HepG2 (cell line): ENCODE data around the gene TEF. TPM values are rescaled to one million over a fixed set of nuclear protein-coding genes. Genes with fewer than 3 reads are reported as not detected.

Experiments
- ARNTL ChIP-seq: sonication (generic); formaldehyde crosslinking; IDR thresholded peaks from 2 replicates; pipeline ENCODE4 v1.4.0; 2020; ENCODE audit warnings: mild to moderate bottlenecking, missing genetic modification reagents
- IKZF1 ChIP-seq: fragments of 450-650 bp; IDR thresholded peaks from 2 replicates; pipeline ENCODE4 v1.7.1; 2016
- ISL2 ChIP-seq: sonication (generic); formaldehyde crosslinking; IDR thresholded peaks from 2 replicates; pipeline ENCODE4 v1.5.0; 2020; ENCODE audit warnings: missing genetic modification reagents
- KAT8 ChIP-seq: IDR thresholded peaks from 2 replicates; pipeline ENCODE4 v1.6.1; 2016; ENCODE audit warnings: missing genetic modification reagents, missing compliant biosample characterization
- MAFG ChIP-seq: sonication (generic); formaldehyde crosslinking; IDR thresholded peaks from 2 replicates; pipeline ENCODE4 v1.5.1; 2020; ENCODE audit warnings: mild to moderate bottlenecking, missing genetic modification reagents
- MEIS2 ChIP-seq: sonication (generic); formaldehyde crosslinking; IDR thresholded peaks from 2 replicates; pipeline ENCODE4 v1.9.0; 2021; ENCODE audit warnings: mild to moderate bottlenecking, missing genetic modification reagents
- ONECUT2 ChIP-seq: sonication (generic); formaldehyde crosslinking; IDR thresholded peaks from 2 replicates; pipeline ENCODE4 v1.4.0; 2020; ENCODE audit warnings: missing genetic modification reagents
- PBX2 ChIP-seq: IDR thresholded peaks from 2 replicates; pipeline ENCODE4 v1.6.1; 2016; ENCODE audit warnings: control low read depth
- PHF21A ChIP-seq: sonication (generic); formaldehyde crosslinking; IDR thresholded peaks from 2 replicates; pipeline ENCODE4 v1.5.0; 2020; ENCODE audit warnings: mild to moderate bottlenecking, missing genetic modification reagents
- PHF5A ChIP-seq: IDR thresholded peaks from one replicate; pipeline ENCODE4 v1.6.1; 2018; ENCODE audit warnings: low read depth, missing genetic modification reagents; ENCODE audit not compliant: unreplicated experiment
- PHF8 ChIP-seq: sonication (generic); formaldehyde crosslinking; IDR thresholded peaks from 2 replicates; pipeline ENCODE4 v1.5.0; 2020; ENCODE audit warnings: missing genetic modification reagents
- POGK ChIP-seq: sonication (generic); formaldehyde crosslinking; conservative IDR thresholded peaks from 2 replicates; pipeline ENCODE4 v1.8.0; 2022; ENCODE audit warnings: mild to moderate bottlenecking, moderate library complexity, missing genetic modification reagents
- RBFOX2 ChIP-seq: fragments of 200-400 bp; formaldehyde crosslinking; IDR thresholded peaks from 2 replicates; pipeline ENCODE4 v1.6.1; 2017; ENCODE audit warnings: low read depth, mild to moderate bottlenecking, low read length
- RELA ChIP-seq: sonication (generic); formaldehyde crosslinking; IDR thresholded peaks from 2 replicates; pipeline ENCODE4 v1.4.0; 2020; ENCODE audit warnings: missing genetic modification reagents
- SOX13 ChIP-seq, 3 experiments: fragments of 450-650 bp in 1 of 3; sonication (generic) in 1 of 3; formaldehyde crosslinking in 1 of 3; IDR thresholded peaks in 2 of 3; conservative IDR thresholded peaks in 1 of 3; 2 replicates each; pipeline versions ENCODE4 v1.5.0 to v1.6.1; 2016 to 2020; ENCODE audit warnings: antibody characterized with exemption in 1 of 3, mild to moderate bottlenecking in 1 of 3, missing compliant biosample characterization in 1 of 3, missing genetic modification reagents in 1 of 3, moderate library complexity in 1 of 3
- SP5 ChIP-seq: IDR thresholded peaks from 2 replicates; pipeline ENCODE4 v1.6.1; 2016; ENCODE audit warnings: low read depth, borderline replicate concordance
- WIZ ChIP-seq: sonication (generic); formaldehyde crosslinking; IDR thresholded peaks from 2 replicates; pipeline ENCODE4 v1.5.1; 2020; ENCODE audit warnings: mild to moderate bottlenecking, missing genetic modification reagents
- ZNF121 ChIP-seq: sonication (generic); formaldehyde crosslinking; IDR thresholded peaks from 2 replicates; pipeline ENCODE4 v1.5.0; 2020; ENCODE audit warnings: mild to moderate bottlenecking, missing genetic modification reagents
- ZNF230 ChIP-seq: sonication (generic); formaldehyde crosslinking; IDR thresholded peaks from 2 replicates; pipeline ENCODE4 v1.4.0; 2020; ENCODE audit warnings: mild to moderate bottlenecking, missing genetic modification reagents
- ZNF331 ChIP-seq: sonication (generic); formaldehyde crosslinking; IDR thresholded peaks from 2 replicates; pipeline ENCODE4 v1.4.0; 2020; ENCODE audit warnings: missing genetic modification reagents
- ZNF431 ChIP-seq: sonication (generic); formaldehyde crosslinking; IDR thresholded peaks from 2 replicates; pipeline ENCODE4 v1.9.0; 2022; ENCODE audit warnings: missing genetic modification reagents, low read depth, mild to moderate bottlenecking, borderline replicate concordance
- ZNF543 ChIP-seq: sonication (generic); formaldehyde crosslinking; IDR thresholded peaks from 2 replicates; pipeline ENCODE4 v1.4.0; 2020; ENCODE audit warnings: mild to moderate bottlenecking, missing genetic modification reagents
- ZNF580 ChIP-seq: IDR thresholded peaks from 2 replicates; pipeline ENCODE4 v1.6.1; 2016; ENCODE audit warnings: low read depth, borderline replicate concordance
- ZNF761 ChIP-seq: sonication (generic); formaldehyde crosslinking; conservative IDR thresholded peaks from 2 replicates; pipeline ENCODE4 v1.4.0; 2020; ENCODE audit warnings: mild to moderate bottlenecking, missing genetic modification reagents
- ZSCAN12 ChIP-seq: sonication (generic); formaldehyde crosslinking; IDR thresholded peaks from 2 replicates; pipeline ENCODE4 v1.9.0; 2021; ENCODE audit warnings: mild to moderate bottlenecking, missing genetic modification reagents
- ZXDC ChIP-seq: sonication (generic); formaldehyde crosslinking; IDR thresholded peaks from 2 replicates; pipeline ENCODE4 v1.5.0; 2020; ENCODE audit warnings: mild to moderate bottlenecking, missing genetic modification reagents
- polyA plus RNA-seq, 8 experiments: library from polyadenylated mRNA; depleted of rRNA in 3 of 8; stranded (reverse) in 7 of 8; unstranded in 1 of 8; fragments of >200 nt; fragmentation: Illumina TruSeq in 4 of 8; extraction: Trizol in 4 of 8; gene quantifications; 2 replicates each; pipeline versions ENCODE4 v1.2.1 to v1.2.3, GENCODE V29; 2011 to 2016; ENCODE audit warnings: low read depth in 4 of 8, missing spikeins in 1 of 8, mixed read lengths in 1 of 8; ENCODE audit not compliant: insufficient read depth in 1 of 8
- total RNA-seq, 5 experiments: library from RNA; depleted of rRNA; stranded (reverse); fragments of >200 nt; fragmentation: Illumina TruSeq; extraction: Trizol; gene quantifications; 2 replicates each; pipeline ENCODE4 v1.2.3, GENCODE V29; 2016; ENCODE audit warnings: low read depth in 1 of 5

TEF gene
- total and polyA plus RNA-seq, 2 of the 13 experiments (the other 11 are each of a cell fraction or from before 2014, with no cell fraction given) = 7.6 to 11.2 TPM

GRCh38 chr22:41397143-41397811 is 15.5 kb downstream of the TEF start (continued):
- peak; percentile 97 for TF ChIP-seq PHF21A (CRISPR knock-in tag)
- peak; percentile 51; the same call in 1 of the 2 replicates for TF ChIP-seq POGK (CRISPR knock-in tag)
- peak; percentile 80 for TF ChIP-seq SP5 (CRISPR knock-in tag)
- peak; percentile 33; the same call in 1 of the 2 replicates for TF ChIP-seq ZNF331 (CRISPR knock-in tag)
- no peak for TF ChIP-seq MAFG (CRISPR knock-in tag)
- peak; percentile 49; the same call in 1 of the 2 replicates for TF ChIP-seq KAT8 (CRISPR knock-in tag)
- TF ChIP-seq PBX2 = no peak
- 0 out of 2 replicates have a peak, but pooled peaks have one; percentile 68 for TF ChIP-seq ZNF230
- no peak for TF ChIP-seq ZNF121
- peak; percentile 98 for TF ChIP-seq ARNTL (CRISPR knock-in tag)
- peak; percentile 58; the same call in 1 of the 2 replicates for TF ChIP-seq ZNF580 (CRISPR knock-in tag)
- no peak for TF ChIP-seq RELA (CRISPR knock-in tag)
- 0 out of 2 replicates have a peak, but pooled peaks have one; percentile 45 for TF ChIP-seq ISL2 (CRISPR knock-in tag)
- TF ChIP-seq ZNF431 (CRISPR knock-in tag) = no peak; the same call in 1 of the 2 replicates
- no peak for TF ChIP-seq ONECUT2 (CRISPR knock-in tag)
- no peak for TF ChIP-seq SOX13 (IDR thresholded peaks at IDR 0.05)
- TF ChIP-seq SOX13 (CRISPR knock-in tag; conservative IDR thresholded peaks at IDR 0.05 in 1 of 2, IDR thresholded peaks at IDR 0.05 in 1 of 2) = peak in 1 of 2 experiments; percentile 72; a peak in 2 of 4 replicates
- TF ChIP-seq ZSCAN12 = peak; percentile 62; the same call in 1 of the 2 replicates
- no peak for TF ChIP-seq IKZF1
- TF ChIP-seq MEIS2 (CRISPR knock-in tag) = peak; percentile 21; the same call in 1 of the 2 replicates
- TF ChIP-seq PHF8 (CRISPR knock-in tag) = no peak
- TF ChIP-seq RBFOX2 = peak; percentile 18; the same call in 1 of the 2 replicates
- no peak for TF ChIP-seq ZXDC (CRISPR knock-in tag)
- peak; percentile 55 for TF ChIP-seq PHF5A
- 0 out of 2 replicates have a peak, but pooled peaks have one; percentile 53 for TF ChIP-seq ZNF761 (CRISPR knock-in tag)
- no peak for TF ChIP-seq WIZ (CRISPR knock-in tag)
- TF ChIP-seq ZNF543 (CRISPR knock-in tag) = no peak
